ENCODE results near the gene NCCRP1. TPM values are rescaled to one million over a fixed set of nuclear protein-coding genes. Genes with fewer than 3 reads are reported as not detected.

The NCCRP1 gene
- total RNA-seq, 1 donor: not detected

DNA sequence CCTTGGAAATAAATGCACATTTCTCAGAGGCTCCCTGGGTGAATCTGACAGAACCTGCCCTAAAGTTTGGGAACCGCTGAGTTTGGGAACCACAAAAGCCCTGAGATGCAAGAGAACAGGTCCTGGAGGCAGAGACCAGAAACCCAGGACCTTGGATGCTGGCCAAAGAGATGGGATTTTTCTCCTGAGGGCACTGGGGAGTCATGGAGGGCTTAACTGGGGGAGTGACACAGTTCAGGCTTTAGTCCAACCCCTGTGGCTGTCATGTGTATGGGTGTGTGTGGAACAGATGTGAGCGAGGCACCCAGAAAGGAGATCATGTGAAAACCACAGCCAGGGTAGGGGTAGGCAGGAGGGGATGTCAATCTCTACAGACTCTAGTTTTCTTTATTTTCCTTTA lies 3.9 kb upstream of the NCCRP1 start:
- no peaks in the 10 kb centered on the region for H3K9me3 ChIP-seq (ENCODE audit: low read depth, low read length)
- H3K79me2 ChIP-seq (ENCODE audit: insufficient read depth, low read length): no peaks in the 10 kb centered on the region
- no peak overlapping the region for H3K4me2 ChIP-seq (ENCODE audit: insufficient read depth, low read length)
- no peak overlapping the region for H3K4me3 ChIP-seq (ENCODE audit: insufficient read depth, low read length)
- H3K27me3 ChIP-seq (ENCODE audit: insufficient read depth, low read length): peaks cover 39% of the 10 kb centered on the region
- DNase-seq (ENCODE audit: insufficient read length, low spot score, missing footprints): peak; percentile 69
- no peaks in the 10 kb centered on the region for H3K36me3 ChIP-seq (ENCODE audit: insufficient read depth, low read length)
- H3K27ac ChIP-seq (ENCODE audit: low read depth, low read length): no peak overlapping the region
- H3K4me1 ChIP-seq (ENCODE audit: insufficient read depth, low read length): no peaks in the 10 kb centered on the region
- no peaks in the 10 kb centered on the region for H4K20me1 ChIP-seq (ENCODE audit: insufficient read depth, low read length)
- H2AFZ ChIP-seq (ENCODE audit: low read length): no peak overlapping the region
- TF ChIP-seq, protein P1, sequence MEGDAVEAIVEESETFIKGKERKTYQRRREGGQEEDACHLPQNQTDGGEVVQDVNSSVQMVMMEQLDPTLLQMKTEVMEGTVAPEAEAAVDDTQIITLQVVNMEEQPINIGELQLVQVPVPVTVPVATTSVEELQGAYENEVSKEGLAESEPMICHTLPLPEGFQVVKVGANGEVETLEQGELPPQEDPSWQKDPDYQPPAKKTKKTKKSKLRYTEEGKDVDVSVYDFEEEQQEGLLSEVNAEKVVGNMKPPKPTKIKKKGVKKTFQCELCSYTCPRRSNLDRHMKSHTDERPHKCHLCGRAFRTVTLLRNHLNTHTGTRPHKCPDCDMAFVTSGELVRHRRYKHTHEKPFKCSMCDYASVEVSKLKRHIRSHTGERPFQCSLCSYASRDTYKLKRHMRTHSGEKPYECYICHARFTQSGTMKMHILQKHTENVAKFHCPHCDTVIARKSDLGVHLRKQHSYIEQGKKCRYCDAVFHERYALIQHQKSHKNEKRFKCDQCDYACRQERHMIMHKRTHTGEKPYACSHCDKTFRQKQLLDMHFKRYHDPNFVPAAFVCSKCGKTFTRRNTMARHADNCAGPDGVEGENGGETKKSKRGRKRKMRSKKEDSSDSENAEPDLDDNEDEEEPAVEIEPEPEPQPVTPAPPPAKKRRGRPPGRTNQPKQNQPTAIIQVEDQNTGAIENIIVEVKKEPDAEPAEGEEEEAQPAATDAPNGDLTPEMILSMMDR (IDR thresholded peaks at IDR 0.05; ENCODE audit: extremely low read depth, low read depth, low read length): no peak

DNA sequence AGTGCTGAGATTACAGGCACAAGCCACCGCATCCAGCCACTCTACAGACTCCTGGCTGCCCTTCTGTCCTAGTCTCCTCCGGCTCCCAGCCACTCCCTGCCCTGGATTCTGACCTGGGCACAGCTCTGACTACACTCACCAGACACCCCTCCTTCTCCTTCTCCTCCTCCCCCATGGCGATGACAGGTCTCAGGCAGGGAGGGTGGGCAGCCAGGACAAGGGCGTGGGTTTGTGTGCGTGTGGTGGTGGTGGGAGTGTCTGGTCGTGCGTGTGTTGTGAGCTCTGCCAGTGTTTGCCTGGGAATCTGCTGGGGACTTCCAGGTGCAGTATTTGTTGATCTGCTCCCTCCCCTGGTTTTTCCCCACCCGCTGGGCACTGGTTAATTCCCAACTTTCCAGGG lies 3.0 kb upstream of the NCCRP1 start:
- Histone ChIP-seq H3K4me3 (ENCODE audit: insufficient read depth, low read length) (no peak overlapping the region), H3K4me2 (ENCODE audit: insufficient read depth, low read length) (no peak overlapping the region), H3K9me3 (ENCODE audit: low read depth, low read length) (no peaks in the 10 kb centered on the region), H3K79me2 (ENCODE audit: insufficient read depth, low read length) (no peaks in the 10 kb centered on the region), H3K27ac (ENCODE audit: low read depth, low read length) (no peak overlapping the region), H2AFZ (ENCODE audit: low read length) (no peak overlapping the region), H3K36me3 (ENCODE audit: insufficient read depth, low read length) (no peaks in the 10 kb centered on the region), H3K27me3 (ENCODE audit: insufficient read depth, low read length) (peaks cover 46% of the 10 kb centered on the region), H4K20me1 (ENCODE audit: insufficient read depth, low read length) (no peaks in the 10 kb centered on the region), H3K4me1 (ENCODE audit: insufficient read depth, low read length) (no peaks in the 10 kb centered on the region)
- TF ChIP-seq, protein P1 (IDR thresholded peaks at IDR 0.05; ENCODE audit: extremely low read depth, low read depth, low read length): no peak
- peak; percentile 48 for DNase-seq (ENCODE audit: insufficient read length, low spot score, missing footprints)

DNA sequence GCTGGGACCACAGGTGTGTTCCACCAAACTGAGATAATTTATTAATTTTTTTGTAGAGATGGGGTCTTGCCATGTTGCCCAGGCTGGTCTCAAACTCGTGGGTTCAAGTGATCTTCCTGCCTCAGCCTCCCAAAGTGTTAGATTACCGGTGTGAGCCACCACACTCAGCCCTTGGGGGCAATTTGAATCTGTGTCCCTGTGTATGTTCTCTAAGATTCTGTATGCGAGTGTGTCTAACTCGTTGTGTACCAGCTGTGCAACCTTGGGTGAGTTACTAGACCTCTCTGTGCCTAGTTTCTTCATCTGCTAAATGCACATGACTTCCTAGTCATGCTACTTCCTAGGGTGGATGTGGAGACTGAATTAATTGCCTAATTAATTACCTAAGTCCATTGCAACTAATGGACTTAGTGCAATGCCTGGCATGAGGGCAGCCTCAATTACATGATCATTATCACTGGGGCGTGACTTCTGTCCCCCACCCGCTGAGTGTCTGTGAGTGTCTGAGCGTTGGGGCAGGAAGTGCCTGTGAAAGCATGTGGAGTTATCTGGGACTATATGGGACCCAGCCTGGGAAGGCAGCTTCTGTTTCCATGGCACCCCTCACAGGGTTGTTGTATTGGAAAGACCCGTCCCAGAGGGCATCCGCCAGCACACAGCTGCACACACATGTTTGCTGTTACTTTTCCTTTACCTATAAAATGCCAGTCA lies 1.8 kb upstream of the NCCRP1 start:
- no peaks in the 10 kb centered on the region for H4K20me1 ChIP-seq (ENCODE audit: insufficient read depth, low read length)
- no peaks in the 10 kb centered on the region for H3K9me3 ChIP-seq (ENCODE audit: low read depth, low read length)
- no peak overlapping the region for H3K4me3 ChIP-seq (ENCODE audit: insufficient read depth, low read length)
- H3K4me1 ChIP-seq (ENCODE audit: insufficient read depth, low read length): no peaks in the 10 kb centered on the region
- DNase-seq (ENCODE audit: insufficient read length, low spot score, missing footprints): no peak
- no peak overlapping the region for H2AFZ ChIP-seq (ENCODE audit: low read length)
- H3K4me2 ChIP-seq (ENCODE audit: insufficient read depth, low read length): no peak overlapping the region
- H3K27ac ChIP-seq (ENCODE audit: low read depth, low read length): no peak overlapping the region
- no peaks in the 10 kb centered on the region for H3K36me3 ChIP-seq (ENCODE audit: insufficient read depth, low read length)
- no peaks in the 10 kb centered on the region for H3K79me2 ChIP-seq (ENCODE audit: insufficient read depth, low read length)
- TF ChIP-seq, protein P1 (IDR thresholded peaks at IDR 0.05; ENCODE audit: extremely low read depth, low read depth, low read length): no peak
- peaks cover 40% of the 10 kb centered on the region for H3K27me3 ChIP-seq (ENCODE audit: insufficient read depth, low read length)

DNA sequence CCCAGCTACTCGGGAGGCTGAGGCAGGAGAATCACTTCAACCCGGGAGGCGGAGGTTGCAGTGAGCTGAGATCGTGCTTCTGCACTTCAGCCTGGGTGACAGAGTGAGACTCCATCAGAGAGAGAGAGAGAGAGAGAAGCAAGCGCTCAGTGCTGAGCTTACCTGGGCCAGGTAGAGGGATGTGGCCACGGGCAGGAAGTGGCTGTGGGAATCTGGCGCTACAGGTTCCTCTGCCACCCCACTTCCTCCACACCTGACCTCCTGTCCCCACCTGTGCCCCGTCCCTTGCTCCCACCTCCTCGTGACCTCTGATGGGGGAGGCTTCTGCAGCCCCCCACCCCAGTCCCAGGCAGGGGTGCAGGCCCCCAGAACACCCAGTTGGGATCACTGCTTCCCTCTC lies 1.0 kb upstream of the NCCRP1 start:
- no peaks in the 10 kb centered on the region for H3K4me1 ChIP-seq (ENCODE audit: insufficient read depth, low read length)
- TF ChIP-seq, protein P1 (IDR thresholded peaks at IDR 0.05; ENCODE audit: extremely low read depth, low read depth, low read length): no peak
- no peak overlapping the region for H2AFZ ChIP-seq (ENCODE audit: low read length)
- no peak overlapping the region for H3K4me2 ChIP-seq (ENCODE audit: insufficient read depth, low read length)
- peak; percentile 10 for DNase-seq (ENCODE audit: insufficient read length, low spot score, missing footprints)
- H3K79me2 ChIP-seq (ENCODE audit: insufficient read depth, low read length): no peaks in the 10 kb centered on the region
- H4K20me1 ChIP-seq (ENCODE audit: insufficient read depth, low read length): no peaks in the 10 kb centered on the region
- H3K4me3 ChIP-seq (ENCODE audit: insufficient read depth, low read length): no peak overlapping the region
- H3K9me3 ChIP-seq (ENCODE audit: low read depth, low read length): no peaks in the 10 kb centered on the region
- no peaks in the 10 kb centered on the region for H3K36me3 ChIP-seq (ENCODE audit: insufficient read depth, low read length)
- no peak overlapping the region for H3K27ac ChIP-seq (ENCODE audit: low read depth, low read length)
- H3K27me3 ChIP-seq (ENCODE audit: insufficient read depth, low read length): peaks cover 40% of the 10 kb centered on the region
